Measurements from ENCODE around the gene SCML1. TPM values are rescaled to one million over a fixed set of nuclear protein-coding genes. Genes with fewer than 3 reads are reported as not detected.
A peak's percentile ranks its signal among the peaks of the same experiment; 100 is the strongest.

SCML1 gene
- total and polyA plus RNA-seq, 2 donors (not counting 3 experiments of a cell fraction or from before 2014, with no cell fraction given), result 8.8 to 12.4 TPM

GRCh38 chrX:17735406-17735805, 1.9 kb upstream of the SCML1 start:
- Histone ChIP-seq H3K27me3 (ENCODE audit: control insufficient read depth in 2 of 2, insufficient read depth in 2 of 2, low read length in 2 of 2) (no peaks in the 10 kb centered on the region), H3K27ac (ENCODE audit: insufficient read depth, low read depth, low read length) (no peak overlapping the region), H3K9me1 (replicated peaks; ENCODE audit: control insufficient read depth, extremely low read depth, insufficient read depth, low read length) (no peaks in the 10 kb centered on the region), H3K4me2 (ENCODE audit: insufficient read depth, low read length) (no peak overlapping the region), H3K4me1 (ENCODE audit: control insufficient read depth, extremely low read depth, insufficient read depth, low read length) (no peaks in the 10 kb centered on the region), H3K36me3 (ENCODE audit: control insufficient read depth in 2 of 2, extremely low read depth in 1 of 2, insufficient read depth in 2 of 2, low read length in 2 of 2) (no peaks in the 10 kb centered on the region), H4K20me1 (replicated peaks; ENCODE audit: control insufficient read depth, extremely low read depth, insufficient read depth, low read length) (no peaks in the 10 kb centered on the region), H3K9ac (replicated peaks; ENCODE audit: extremely low read depth, insufficient read depth, low read length) (no peak overlapping the region), H2AFZ (ENCODE audit: low read depth, low read length) (no peak overlapping the region), H3K79me2 (ENCODE audit: control insufficient read depth, insufficient read depth, low read length) (peaks cover 15% of the 10 kb centered on the region), H3K9me3 (replicated peaks; ENCODE audit: control insufficient read depth, insufficient read depth, low read length) (no peaks in the 10 kb centered on the region), H3K4me3 (replicated peaks in 1 of 3; ENCODE audit: insufficient read depth in 1 of 3, low read depth in 1 of 3, low read length in 3 of 3) (no peak overlapping the region)
- FAIRE-seq, result peak; percentile 18
- ChIA-PET POLR2A (no interaction called here), CTCF (no interaction called here)
- TF ChIP-seq GATA2 (IDR thresholded peaks at IDR 0.05; ENCODE audit: insufficient read depth, insufficient read length, low read depth, low read length) (no peak), POLR2A (IDR thresholded peaks at IDR 0.05; ENCODE audit: low read depth, low read length) (no peak), FOS (IDR thresholded peaks at IDR 0.05; ENCODE audit: borderline replicate concordance, insufficient read depth, low read length) (no peak), POLR2AphosphoS5 (IDR thresholded peaks at IDR 0.05; ENCODE audit: insufficient read depth, low read depth, low read length) (no peak), MAX (IDR thresholded peaks at IDR 0.05; ENCODE audit: insufficient read depth, insufficient read length) (no peak), CTCF (IDR thresholded peaks at IDR 0.05; ENCODE audit: extremely low read depth in 1 of 2, insufficient read depth in 1 of 2, low read depth in 1 of 2, low read length in 2 of 2) (no peak)
- dilution Hi-C loops (cut with MboI; ENCODE audit: extremely low pct_ligation_motif_present, low sequenced_read_pairs) (no loop called here), intact Hi-C loops (cut with micrococcal nuclease) (loop anchor here (5.0 to 10.0 kb wide), 2 partner anchors 1247 to 1881 kb away; partner anchors contain the start of genes AP1S2 and PHKA2)
- no peak for DNase-seq (ENCODE audit: low read depth, low spot score)
- BruUV-seq (replicated peaks), result no TSS peak

Measured in endothelial cell of umbilical vein (primary cell).